Activated CD4-positive, CD25-positive, alpha-beta regulatory T cell treated with anti-CD3 and anti-CD28 coated beads, Interleukin-2, amount 50 U/mL, for 24 hours (primary cell): ENCODE measurements around the gene SH2D5.
"Not testable (repeated sequence)": the region's sequence is repeated elsewhere in the genome, so short reads cannot be mapped to it uniquely, and the experiment has no call there.

Experiments
- ATAC-seq, 2 donors: fragments of 150-1000 bp; cut with Tn5 transposase; one replicate each; pipeline ENCODE4 v1.10.0; 2021; ENCODE audit warnings: mild to moderate bottlenecking in 1 of 2, moderate library complexity in 1 of 2

Gene SH2D5

DNA sequence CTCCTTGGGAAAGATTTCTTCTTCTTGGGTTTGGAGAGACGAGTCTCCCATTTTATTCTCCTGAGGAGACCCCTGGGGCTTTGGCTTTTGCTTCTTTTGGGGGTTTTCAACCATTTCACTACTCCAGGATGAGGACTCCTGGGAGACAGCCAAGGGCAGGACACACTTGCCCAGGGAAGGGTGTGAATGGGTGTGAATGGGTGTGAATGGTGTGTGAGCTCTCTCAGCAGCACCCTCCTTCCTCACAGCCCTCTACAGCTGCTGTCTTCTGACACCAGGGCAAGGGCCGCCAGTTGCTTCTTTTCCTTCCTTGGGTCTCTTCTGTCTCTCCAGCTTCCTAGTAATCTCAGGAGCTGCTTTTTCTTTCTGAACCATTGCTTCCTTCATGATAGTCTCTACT lies 38.9 kb downstream of the SH2D5 start:
- no peak for ATAC-seq

DNA sequence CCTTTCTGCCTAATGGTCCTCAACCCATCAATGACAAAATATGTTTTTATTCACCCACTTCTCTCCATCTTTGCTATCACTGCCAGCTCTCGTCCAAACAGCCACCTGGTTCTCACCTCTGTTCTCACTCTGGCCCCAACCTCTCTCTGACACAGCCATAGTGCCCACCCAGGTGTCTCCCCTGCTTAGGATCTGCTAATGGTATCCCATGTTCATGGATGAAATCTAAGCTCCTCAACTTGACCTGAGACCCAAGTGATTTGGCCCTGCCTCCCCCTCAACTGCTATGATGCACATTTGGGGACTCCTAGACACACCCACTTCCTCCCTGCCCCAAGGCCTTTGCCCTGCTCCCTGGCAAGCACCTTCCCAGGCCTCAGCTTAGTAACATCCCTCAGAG lies 40.6 kb downstream of the SH2D5 start:
- ATAC-seq, result no peak

DNA sequence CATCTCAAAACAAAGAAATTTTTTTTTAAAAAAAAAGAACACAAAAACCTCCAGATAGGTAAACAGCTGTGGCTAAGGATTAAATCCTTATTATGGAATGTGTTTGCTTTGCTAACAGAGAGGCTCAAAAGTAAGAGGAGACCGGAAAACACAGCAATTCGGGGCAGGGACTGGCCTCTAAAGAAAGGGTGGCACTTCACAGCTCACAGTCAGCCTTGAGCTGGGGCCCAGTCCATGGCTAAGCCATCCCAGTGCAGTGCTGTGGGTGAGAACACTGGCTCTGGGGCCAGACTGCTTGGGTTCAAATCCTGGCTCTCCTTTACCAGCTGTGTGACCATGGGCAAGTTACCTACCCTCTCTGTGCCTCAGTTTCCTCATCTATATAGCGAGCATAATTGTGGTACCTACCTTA lies 42.9 kb downstream of the SH2D5 start:
- no peak for ATAC-seq

DNA sequence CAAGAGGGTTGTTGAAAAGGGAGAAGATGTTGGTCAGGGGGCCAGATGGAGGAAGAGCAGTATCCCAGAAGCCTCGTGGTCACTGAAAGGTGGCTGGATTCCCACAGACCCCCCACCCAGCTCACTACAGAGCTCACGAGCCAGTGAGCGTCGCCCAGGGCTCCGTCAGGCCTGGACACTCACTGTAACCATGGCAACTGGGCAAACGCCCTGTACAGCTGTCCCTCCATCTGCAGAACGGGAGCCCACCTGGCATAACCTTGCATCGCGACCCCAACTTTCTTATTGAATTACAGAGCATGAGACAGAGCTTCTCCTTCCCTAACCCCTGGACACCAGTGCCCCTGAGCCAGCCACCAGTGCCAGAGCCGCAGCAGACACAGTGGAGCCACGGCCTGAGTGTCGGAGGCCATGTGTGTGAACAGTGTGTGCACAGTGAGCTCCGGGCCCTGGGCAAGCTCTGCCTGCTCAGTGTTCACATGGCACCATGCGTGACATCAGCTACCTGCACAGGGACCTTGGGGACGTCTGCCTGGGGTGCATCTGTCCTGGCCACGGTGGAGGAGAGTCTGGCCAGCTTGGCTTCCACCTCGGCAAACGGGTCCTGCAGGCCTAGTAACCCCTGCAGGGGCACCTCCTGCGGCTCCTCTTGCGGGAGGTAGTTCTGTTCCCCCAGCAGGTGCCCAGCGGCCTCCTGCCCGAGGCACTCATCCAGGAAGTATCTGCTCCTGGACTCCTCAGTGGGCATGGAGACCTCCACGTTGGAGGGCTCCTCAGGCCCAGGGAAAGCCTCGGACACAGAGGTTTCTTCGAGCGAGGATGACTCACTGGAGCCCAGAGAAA lies 45.4 kb downstream of the SH2D5 start:
- no peak for ATAC-seq

DNA sequence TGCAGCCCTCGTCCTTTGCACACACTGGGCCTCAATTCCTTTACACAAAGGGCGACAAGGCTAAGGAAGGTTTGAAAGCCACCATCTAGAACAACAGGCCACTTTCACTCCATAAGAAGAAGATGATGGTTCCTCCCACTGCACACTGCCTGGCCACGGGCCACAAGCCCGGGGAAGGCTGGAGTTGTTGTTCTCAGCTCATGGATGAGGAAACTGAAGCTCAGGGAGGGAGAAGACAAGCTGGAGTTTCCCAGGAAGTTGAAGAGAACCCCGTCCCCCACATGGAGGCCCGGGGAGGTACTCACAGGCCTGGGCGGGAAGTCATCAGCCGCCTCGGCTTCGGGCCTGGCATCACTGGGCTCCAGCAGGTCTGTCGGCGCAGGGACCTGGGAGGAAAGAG lies 46.8 kb downstream of the SH2D5 start:
- no peak for ATAC-seq

GRCh38 chr1:20685099-20685662 lies 47.3 kb downstream of the SH2D5 start:
- no peak for ATAC-seq

- no peak for ATAC-seq
Measured at GRCh38 chr1:20684651-20685050, 47.9 kb downstream of the SH2D5 start.

- no peak for ATAC-seq
Measured at GRCh38 chr1:20684050-20684620, 48.4 kb downstream of the SH2D5 start.

DNA sequence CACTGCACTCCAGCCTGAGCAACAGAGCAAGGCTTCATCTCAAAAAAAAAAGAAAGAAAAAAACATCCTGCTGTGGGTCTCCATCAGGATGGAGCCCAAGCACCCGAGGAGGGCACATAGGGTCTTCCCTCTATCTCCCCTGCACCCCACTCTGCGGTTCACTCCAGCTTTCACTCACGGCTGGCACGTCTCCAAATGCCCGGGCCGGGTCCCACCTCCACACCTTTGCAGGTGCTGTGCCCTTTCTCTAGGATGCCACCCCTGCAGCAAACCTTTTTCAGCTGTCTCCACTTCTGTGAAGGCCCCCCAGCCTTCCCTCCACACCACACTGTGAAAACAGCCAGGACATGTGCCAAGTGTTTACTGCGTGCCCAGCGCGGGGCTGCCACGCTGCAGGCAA lies 48.9 kb downstream of the SH2D5 start:
- ATAC-seq, result no peak

GRCh38 chr1:20682571-20683236 lies 49.8 kb downstream of the SH2D5 start:
- ATAC-seq, result no peak

DNA sequence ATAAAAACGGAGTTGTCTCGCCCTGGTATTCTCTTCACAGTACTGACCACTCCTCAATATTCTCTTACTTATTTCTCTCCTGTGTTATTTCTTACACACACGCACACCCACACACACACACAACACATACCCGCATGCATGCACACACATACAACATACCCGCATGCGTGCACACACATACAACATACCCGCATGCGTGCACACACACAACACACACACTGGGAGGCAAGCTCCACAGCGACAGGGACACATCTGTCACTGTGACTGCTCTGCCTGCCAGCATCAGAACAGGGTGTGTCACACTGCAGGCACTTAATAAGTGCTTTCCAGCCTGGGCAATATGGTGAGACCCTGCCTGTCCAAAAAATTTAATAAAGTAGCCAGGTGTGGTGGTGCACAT lies 50.5 kb downstream of the SH2D5 start:
- no peak for ATAC-seq

DNA sequence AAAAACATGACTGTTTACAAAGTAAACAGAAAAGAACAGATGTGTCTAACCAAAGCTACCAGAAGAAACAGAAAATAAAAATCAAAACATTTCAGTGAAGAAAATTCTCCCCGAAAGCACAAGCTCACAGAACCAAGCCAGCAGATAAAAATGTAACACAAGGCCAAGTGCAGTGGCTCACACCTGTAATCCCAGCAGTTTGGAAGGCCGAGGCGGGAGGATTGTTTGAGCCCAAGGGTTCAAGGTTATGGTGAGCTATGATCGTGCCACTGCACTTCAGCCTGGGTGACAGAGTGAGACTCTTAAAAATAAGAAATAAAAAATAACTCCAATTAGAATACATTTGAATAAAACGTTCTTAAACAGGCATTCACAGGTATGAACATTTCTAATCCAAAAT lies 52.2 kb downstream of the SH2D5 start:
- ATAC-seq, result no peak

DNA sequence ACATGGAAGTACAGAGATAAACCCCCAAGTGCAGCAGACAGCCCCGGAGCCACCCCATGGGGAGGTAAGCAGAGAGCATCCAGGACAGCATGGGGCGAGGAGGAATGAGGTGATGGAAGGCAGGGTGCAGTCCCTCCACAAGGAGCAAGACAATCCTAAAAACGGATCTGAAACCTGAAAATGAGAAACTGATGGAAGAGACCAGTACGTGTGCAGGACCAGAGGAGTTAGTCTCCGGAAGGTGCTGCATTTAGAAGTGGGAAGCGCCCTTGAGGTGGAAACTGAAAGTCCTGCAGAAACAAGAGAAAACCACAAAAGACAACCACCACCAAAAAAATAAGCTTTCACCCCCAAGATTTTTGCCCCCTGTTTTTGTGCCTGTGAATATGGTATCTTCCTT lies 53.9 kb downstream of the SH2D5 start:
- ATAC-seq, result no peak

- ATAC-seq, result not testable (repeated sequence)
Measured at GRCh38 chr1:20673626-20674025, 58.9 kb downstream of the SH2D5 start.

DNA sequence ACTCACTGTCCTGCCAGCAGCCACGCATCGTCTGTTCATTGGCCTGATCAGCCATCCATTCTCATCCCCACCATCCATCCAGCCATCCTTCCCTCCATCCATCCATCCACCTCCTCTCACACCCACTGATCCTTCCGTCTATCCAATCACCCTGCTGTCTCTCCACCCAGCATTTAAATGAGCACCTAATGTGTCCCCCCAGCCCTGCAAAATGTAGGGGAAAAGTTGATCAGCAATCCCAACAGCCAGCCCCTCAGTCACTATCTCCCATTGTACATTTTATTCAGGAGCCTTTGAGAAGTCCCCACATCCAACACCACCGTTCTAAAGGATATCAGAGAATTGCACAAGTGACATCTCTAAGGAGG lies 60.3 kb downstream of the SH2D5 start:
- ATAC-seq, result no peak

GRCh38 chr1:20670936-20671335 lies 61.6 kb downstream of the SH2D5 start:
- ATAC-seq, result no peak
